Activated CD8-positive, alpha-beta memory T cell treated with anti-CD3 and anti-CD28 coated beads for 36 hours (primary cell): ENCODE results near the gene MEGF6. TPM values are rescaled to one million over a fixed set of nuclear protein-coding genes. Genes with fewer than 3 reads are reported as not detected.

Experiments used
- CTCF ChIA-PET: fragments of 350-600 bp; sonication (Branson Sonifier 250); formaldehyde crosslinking; loops from one replicate; lab custom pipeline; 2021; ENCODE audit warnings: antibody characterized with exemption; lab: Charles Lee
- POLR2A ChIA-PET: fragments of 350-600 bp; sonication (Branson Sonifier 250); formaldehyde crosslinking; loops from one replicate; lab custom pipeline; 2021; ENCODE audit warnings: antibody characterized with exemption; lab: Charles Lee
- total RNA-seq, 2 experiments: library from RNA; stranded (reverse); gene quantifications; one replicate each; pipeline ENCODE4 v1.2.3, GENCODE V29; 2021

MEGF6 gene
- total RNA-seq, 2 experiments from 2014 or later = 1.3 to 1.6 TPM

- ChIA-PET CTCF (no interaction called here), POLR2A (no interaction called here)
Measured at GRCh38 chr1:3476666-3477065, 134.6 kb downstream of the MEGF6 start.

GRCh38 chr1:3475839-3476573 is 135.3 kb downstream of the MEGF6 start:
- POLR2A ChIA-PET = no interaction called here
- CTCF ChIA-PET = no interaction called here

GRCh38 chr1:3474421-3474820 is 136.9 kb downstream of the MEGF6 start:
- ChIA-PET CTCF (interaction anchor here (3.6 kb wide), 1 partner anchor 21 kb away, joined by 14 read pairs; no protein-coding TSS in a partner anchor), POLR2A (no interaction called here)

GRCh38 chr1:3474016-3474415 is 137.3 kb downstream of the MEGF6 start:
- CTCF ChIA-PET = interaction anchor here (3.6 kb wide), 1 partner anchor 21 kb away, joined by 14 read pairs; no protein-coding TSS in a partner anchor
- POLR2A ChIA-PET = no interaction called here

- POLR2A ChIA-PET = no interaction called here
Measured at GRCh38 chr1:3473381-3473844, 137.9 kb downstream of the MEGF6 start.

GRCh38 chr1:3472906-3473305 is 138.4 kb downstream of the MEGF6 start:
- CTCF ChIA-PET = interaction anchor here (3.6 kb wide), 1 partner anchor 20 kb away, joined by 14 read pairs; no protein-coding TSS in a partner anchor
- POLR2A ChIA-PET = no interaction called here

More at GRCh38 chr1:3473381-3473844, 137.9 kb downstream of the MEGF6 start:
- CTCF ChIA-PET = interaction anchor here (3.6 kb wide), 1 partner anchor 20 kb away, joined by 14 read pairs; no protein-coding TSS in a partner anchor

- ChIA-PET CTCF (interaction anchor here (1.0 to 3.6 kb wide), 2 partner anchors 19 to 20 kb away, joined by 3 to 14 read pairs; no protein-coding TSS in a partner anchor), POLR2A (no interaction called here)
Measured at GRCh38 chr1:3472088-3472850, 139.0 kb downstream of the MEGF6 start.

GRCh38 chr1:3471356-3472087 is 139.8 kb downstream of the MEGF6 start:
- ChIA-PET CTCF (interaction anchor here (1.0 to 3.6 kb wide), 2 partner anchors 18 to 21 kb away, joined by 3 to 14 read pairs; no protein-coding TSS in a partner anchor), POLR2A (no interaction called here)

GRCh38 chr1:3470650-3471355 is 140.5 kb downstream of the MEGF6 start:
- CTCF ChIA-PET = interaction anchor here (1.0 to 3.6 kb wide), 2 partner anchors 18 to 22 kb away, joined by 3 to 14 read pairs; no protein-coding TSS in a partner anchor
- POLR2A ChIA-PET = no interaction called here

- ChIA-PET CTCF (no interaction called here), POLR2A (no interaction called here)
Measured at GRCh38 chr1:3469849-3470649, 141.3 kb downstream of the MEGF6 start.

GRCh38 chr1:3469104-3469848 is 142.0 kb downstream of the MEGF6 start:
- ChIA-PET POLR2A (no interaction called here), CTCF (no interaction called here)

GRCh38 chr1:3468236-3469103 is 142.8 kb downstream of the MEGF6 start:
- POLR2A ChIA-PET = no interaction called here

GRCh38 chr1:3467096-3468036 is 143.9 kb downstream of the MEGF6 start:
- ChIA-PET POLR2A (no interaction called here), CTCF (no interaction called here)

More at GRCh38 chr1:3468236-3469103, 142.8 kb downstream of the MEGF6 start:
- CTCF ChIA-PET = no interaction called here

GRCh38 chr1:3466366-3467075 is 144.8 kb downstream of the MEGF6 start:
- CTCF ChIA-PET = no interaction called here
- POLR2A ChIA-PET = no interaction called here

GRCh38 chr1:3465935-3466321 is 145.4 kb downstream of the MEGF6 start:
- POLR2A ChIA-PET = no interaction called here
- CTCF ChIA-PET = no interaction called here
